GM18499 (cell line): ENCODE measurements around the gene CISH.

Experiments used
- ATAC-seq: cut with Tn5 transposase; IDR thresholded peaks from one replicate; pipeline ENCODE4 v1.9.1; 2021; ENCODE audit warnings: moderate number of reproducible peaks; ENCODE audit not compliant: insufficient read depth, unreplicated experiment

The CISH gene

DNA sequence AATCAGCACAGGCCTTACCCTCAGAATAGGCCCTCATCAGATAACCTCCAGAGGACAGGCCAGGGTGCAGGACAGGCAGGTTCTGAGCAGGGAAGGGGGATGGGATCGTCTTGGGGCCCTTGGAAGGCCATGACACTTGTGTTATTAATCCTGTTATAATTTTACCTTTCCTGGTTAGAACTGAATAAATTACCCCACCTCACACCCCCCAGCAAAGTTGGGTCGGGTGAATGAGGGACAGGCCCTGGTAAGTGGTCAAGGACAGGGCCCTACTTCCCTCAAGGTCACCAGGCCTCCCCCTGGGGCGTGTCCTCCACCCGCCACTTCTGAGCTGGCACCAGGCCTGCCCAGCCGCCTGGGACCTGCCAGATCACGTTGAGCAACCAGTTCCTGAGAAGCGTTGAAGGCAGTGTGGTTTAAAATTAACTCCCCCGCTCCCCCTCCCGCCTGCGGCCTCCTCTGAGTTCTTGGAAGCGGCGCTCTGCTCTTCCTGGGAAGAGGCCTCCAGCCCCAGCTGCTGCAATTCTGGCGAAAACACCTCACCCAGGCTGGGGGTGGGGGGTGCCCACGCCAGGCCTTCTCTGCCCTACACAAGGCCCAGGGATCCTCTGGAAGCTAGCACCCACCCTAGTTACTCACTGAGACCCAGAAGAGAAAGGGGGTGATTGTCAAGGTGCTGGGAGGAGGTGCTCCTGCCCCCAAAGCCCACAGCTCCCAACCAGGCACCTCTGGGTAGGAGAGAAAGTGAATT lies 10.6 kb downstream of the CISH start:
- no peak for ATAC-seq

GRCh38 chr3:50600141-50600753 lies 11.3 kb downstream of the CISH start:
- no peak for ATAC-seq

- ATAC-seq = no peak
These were observed 11.9 kb downstream of the CISH start for GRCh38 chr3:50599716-50600118.

DNA sequence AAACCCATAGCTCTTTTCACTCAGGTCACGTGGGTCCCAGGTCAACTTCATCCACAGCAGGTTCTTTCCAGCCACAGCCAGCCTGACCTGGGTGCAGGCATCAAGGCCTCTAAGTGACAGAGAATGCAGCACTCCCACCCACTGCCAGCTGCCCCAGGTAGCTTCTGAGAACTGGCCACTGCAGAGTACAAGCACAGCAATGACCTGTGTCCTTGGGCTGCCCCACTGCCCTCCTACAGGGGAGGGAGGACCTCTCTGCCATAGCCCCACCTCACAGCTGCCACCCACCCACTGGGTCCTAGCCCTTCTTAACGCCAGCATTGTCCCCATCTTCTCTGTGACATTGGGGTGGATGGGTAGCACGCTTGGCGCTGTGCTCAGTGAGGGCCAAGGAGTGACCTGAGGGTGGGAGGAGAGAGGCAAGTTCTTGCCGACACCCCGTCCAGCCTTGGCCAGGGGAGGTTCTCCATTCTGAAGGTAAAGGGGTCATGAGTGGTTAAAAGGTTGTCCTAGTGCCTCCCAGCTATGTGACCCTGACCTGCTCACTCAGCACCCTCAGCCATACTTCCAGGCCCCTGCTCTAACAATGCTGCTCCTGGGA lies 12.4 kb downstream of the CISH start:
- ATAC-seq = no peak

GRCh38 chr3:50594253-50594785 lies 17.3 kb downstream of the CISH start:
- ATAC-seq = no peak

GRCh38 chr3:50592568-50592967 lies 19.0 kb downstream of the CISH start:
- no peak for ATAC-seq

DNA sequence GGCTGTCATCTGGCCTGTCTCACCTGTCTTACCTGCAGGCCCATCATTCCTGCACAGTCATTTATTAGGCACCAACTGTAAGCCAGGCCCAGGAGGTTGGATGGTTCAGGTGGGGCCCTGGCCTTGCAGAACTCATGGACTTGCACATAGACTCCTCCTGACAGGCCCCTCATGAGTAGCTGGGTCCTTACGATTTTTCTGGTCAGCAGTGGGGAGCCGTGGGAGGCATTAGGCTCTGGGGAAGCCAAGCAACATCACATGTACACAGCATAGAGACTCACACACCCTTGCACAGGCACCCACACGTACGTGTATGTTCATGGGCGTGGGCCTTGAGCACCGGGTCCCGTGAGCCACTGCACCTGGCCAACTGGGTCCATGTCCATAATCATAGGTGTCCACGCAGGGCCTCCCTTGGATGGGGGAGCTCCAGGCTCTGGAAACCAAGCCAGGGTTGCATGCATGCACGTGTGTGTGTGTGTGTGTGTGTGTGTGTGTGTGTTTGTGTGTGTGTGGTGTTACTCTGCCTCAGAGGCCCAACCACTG lies 20.3 kb downstream of the CISH start:
- no peak for ATAC-seq

DNA sequence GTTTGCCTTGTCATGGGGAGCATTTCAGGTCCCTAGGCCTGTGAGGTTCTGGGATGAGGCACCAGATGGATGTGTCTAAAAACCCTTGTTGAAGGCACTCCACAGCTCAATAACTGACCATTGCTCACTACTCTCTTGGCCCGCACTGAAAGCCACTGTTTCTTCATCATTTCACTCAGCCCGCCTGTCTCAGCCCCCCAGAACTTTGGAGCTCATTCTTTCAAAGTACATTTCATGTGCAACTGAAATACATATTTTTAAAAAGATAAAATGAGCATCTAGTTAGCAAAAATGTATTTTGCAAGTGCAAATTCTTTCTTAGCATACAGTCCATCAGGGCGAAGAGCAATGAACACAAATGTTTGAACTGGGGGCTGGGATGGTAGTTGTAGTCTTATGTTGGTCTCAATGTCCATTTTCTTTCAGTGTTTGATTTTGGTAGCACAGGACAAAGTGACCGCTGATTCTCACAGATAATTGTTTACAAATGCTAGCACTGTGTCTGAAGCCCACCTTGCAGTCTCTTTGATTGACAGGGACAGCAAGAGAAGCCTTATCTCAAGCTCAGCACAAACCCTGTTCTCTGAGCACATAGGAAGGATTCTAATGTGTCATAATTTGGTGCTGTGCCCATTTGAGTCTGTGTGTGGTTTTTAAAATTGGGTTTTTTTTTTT lies 22.7 kb downstream of the CISH start:
- no peak for ATAC-seq

GRCh38 chr3:50587806-50588758 lies 23.5 kb downstream of the CISH start:
- no peak for ATAC-seq

GRCh38 chr3:50587373-50587772 lies 24.2 kb downstream of the CISH start:
- ATAC-seq = no peak

DNA sequence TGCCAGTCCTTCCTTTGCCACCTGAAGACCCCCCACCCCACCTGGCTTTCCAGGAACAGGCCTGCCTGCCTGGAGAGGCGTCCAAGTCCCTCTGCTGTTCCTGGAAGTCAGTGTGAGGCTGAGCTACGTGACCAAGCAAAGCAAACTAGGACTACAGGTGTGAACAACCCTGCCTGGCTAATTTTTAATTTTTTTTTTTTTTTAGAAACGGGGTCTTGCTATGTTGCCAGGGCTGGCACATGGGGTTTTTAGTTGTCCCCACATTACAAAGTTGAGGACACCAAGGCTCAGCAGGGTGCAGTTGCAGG lies 24.9 kb downstream of the CISH start:
- no peak for ATAC-seq

DNA sequence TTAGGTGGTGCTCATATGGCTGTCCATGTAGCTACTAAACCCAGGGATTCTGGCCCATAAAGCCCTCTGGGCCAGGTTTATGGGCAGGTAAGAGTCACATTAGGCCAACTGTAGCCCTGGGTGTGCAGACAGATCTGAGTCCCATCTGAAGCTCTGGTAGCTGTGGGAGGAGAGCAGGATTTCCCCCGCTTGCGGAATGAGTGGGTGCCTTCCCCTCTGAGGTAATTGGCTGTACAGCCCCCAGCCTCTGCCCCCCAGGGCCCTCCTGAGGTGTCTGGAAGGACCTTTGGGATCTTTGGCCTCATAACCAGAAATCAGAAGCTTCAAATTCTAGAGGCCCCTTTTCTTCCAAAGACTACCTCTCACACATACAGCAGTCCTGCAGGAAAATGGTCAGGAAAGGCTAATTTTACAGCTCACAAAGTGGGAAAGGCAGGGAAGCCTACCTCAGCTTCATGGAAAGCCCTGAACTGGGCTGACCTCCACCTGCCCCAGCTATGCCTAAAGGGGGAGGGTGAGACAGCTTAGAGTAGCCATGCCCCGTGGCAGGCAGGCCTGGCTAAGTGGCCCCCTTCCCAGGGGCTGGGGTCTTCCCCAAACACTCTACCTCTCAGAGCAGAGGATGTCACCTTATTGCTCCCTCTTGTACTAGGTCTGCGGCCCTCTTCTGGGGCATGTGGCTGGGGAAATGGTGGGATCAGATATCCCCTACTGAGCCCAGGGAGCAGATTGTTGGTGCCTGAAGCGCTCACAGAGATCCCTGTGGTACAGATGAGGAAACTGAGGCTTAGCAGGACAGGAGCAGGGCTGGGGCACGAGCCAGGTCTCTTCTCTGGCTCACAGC lies 25.4 kb downstream of the CISH start:
- no peak for ATAC-seq

- no peak for ATAC-seq
These were observed 27.2 kb downstream of the CISH start for GRCh38 chr3:50584391-50584790.

GRCh38 chr3:50583897-50584296 lies 27.7 kb downstream of the CISH start:
- ATAC-seq = no peak

GRCh38 chr3:50582083-50582482 lies 29.5 kb downstream of the CISH start:
- no peak for ATAC-seq

GRCh38 chr3:50581459-50581842 lies 30.1 kb downstream of the CISH start:
- no peak for ATAC-seq

DNA sequence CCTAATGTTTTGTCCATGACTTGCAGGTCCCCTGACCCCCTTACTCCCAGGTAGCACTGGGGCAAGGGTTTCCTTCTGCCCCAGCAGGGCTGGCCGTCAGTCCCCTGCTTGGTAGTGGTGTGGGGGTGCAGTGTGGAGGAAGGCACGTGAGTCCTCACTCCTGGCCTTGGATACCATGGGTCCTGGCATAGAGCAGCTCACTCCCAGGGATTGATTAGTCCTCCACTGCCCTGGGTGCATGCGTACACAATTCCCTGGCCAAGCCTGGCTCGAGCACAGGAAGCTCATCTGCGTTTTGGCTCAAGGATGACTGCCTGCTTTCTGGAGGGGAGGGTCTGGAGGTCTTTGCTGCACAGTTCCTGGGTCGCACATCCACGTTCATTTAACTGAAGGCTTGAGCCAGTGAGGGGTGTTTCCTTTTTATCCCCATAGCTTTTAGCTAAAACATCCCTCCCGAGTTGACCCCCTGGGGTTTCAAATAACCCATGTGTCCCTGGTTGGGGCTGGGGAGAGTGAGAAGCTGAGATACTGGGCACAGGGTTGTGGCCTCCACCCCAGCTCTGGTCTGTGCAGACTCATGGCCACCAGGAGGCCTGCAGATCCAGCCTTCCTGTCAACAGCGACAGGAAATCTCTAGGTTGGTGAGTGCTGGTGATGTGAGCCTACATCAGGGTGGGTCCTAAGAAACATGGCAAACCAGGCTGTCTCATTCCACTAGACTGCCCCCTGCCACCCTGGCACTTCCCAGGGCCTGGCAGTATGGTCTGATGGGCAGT lies 30.7 kb downstream of the CISH start:
- no peak for ATAC-seq

GRCh38 chr3:50577348-50577747 lies 34.2 kb downstream of the CISH start:
- ATAC-seq = no peak
